HEK293 (cell line): ENCODE results near the gene SYNE2.

Experiments used
- CTCF ChIP-seq: fragments of 450-650 bp; formaldehyde crosslinking; IDR thresholded peaks from 2 replicates; pipeline ENCODE4 v1.5.1; 2016; ENCODE audit warnings: missing biosample characterization, missing genetic modification characterization
- GLIS2 ChIP-seq: fragments of 450-650 bp; formaldehyde crosslinking; IDR thresholded peaks from 2 replicates; pipeline ENCODE4 v1.5.1; 2016; ENCODE audit warnings: missing biosample characterization, missing genetic modification characterization
- PBX3 ChIP-seq: sonication (generic); formaldehyde crosslinking; IDR thresholded peaks from 2 replicates; pipeline ENCODE4 v1.8.1; 2022; ENCODE audit warnings: mild to moderate bottlenecking, moderate library complexity, missing genetic modification reagents
- RBAK ChIP-seq: fragments of 450-650 bp; formaldehyde crosslinking; IDR thresholded peaks from 2 replicates; pipeline ENCODE4 v1.5.1; 2016; ENCODE audit warnings: missing biosample characterization, missing genetic modification characterization
- ZBTB21 ChIP-seq: fragments of 450-650 bp; formaldehyde crosslinking; IDR thresholded peaks from 2 replicates; pipeline ENCODE4 v1.5.1; 2017; ENCODE audit warnings: missing biosample characterization, missing genetic modification characterization
- ZBTB49 ChIP-seq: fragments of 450-650 bp; formaldehyde crosslinking; IDR thresholded peaks from 2 replicates; pipeline ENCODE4 v1.5.1; 2016; ENCODE audit warnings: missing biosample characterization, missing genetic modification characterization, low read depth
- ZNF362 ChIP-seq: fragments of 450-650 bp; formaldehyde crosslinking; IDR thresholded peaks from 2 replicates; pipeline ENCODE4 v1.5.1; 2016; ENCODE audit warnings: missing biosample characterization, missing genetic modification characterization

- TF ChIP-seq CTCF (tag by site-specific recombination) (no peak), ZBTB21 (tag by site-specific recombination) (no peak), ZBTB49 (tag by site-specific recombination) (no peak), PBX3 (CRISPR knock-in tag) (no peak), ZNF362 (tag by site-specific recombination) (no peak), GLIS2 (tag by site-specific recombination) (no peak), RBAK (no peak)
Observed at GRCh38 chr14:64244279-64244678, 391.5 kb downstream of the SYNE2 start.
